Natural killer cell (primary cell): ENCODE data around the gene ASL. TPM values are rescaled to one million over a fixed set of nuclear protein-coding genes. Genes with fewer than 3 reads are reported as not detected.
"Not testable (repeated sequence)": the region's sequence is repeated elsewhere in the genome, so short reads cannot be mapped to it uniquely, and the experiment has no call there.

Experiments
- ATAC-seq, 3 donors: fragments of 150-1000 bp in 2 of 3; fragments of 200-7000 bp in 1 of 3; cut with Tn5 transposase; 1 replicate in 1 of 3; 2 replicates in 2 of 3; pipeline ENCODE4 v1.10.0; 2021; ENCODE audit warnings: mild to moderate bottlenecking in 2 of 3, moderate library complexity in 2 of 3
- DNase-seq, 2 donors: peaks; one replicate each; pipeline versions ENCODE4 v3.0.0 to v3.0.0-alpha.2; 2013 to 2021; ENCODE audit warnings: mixed read lengths in 1 of 2
- H3K27ac ChIP-seq: one replicate; pipeline ENCODE4 v1.5.1; 2013; ENCODE audit warnings: mild to moderate bottlenecking, low read length
- H3K27me3 ChIP-seq: one replicate; pipeline ENCODE4 v1.6.1; 2013; ENCODE audit warnings: low read length; ENCODE audit not compliant: control insufficient read depth, insufficient read depth
- H3K36me3 ChIP-seq: one replicate; pipeline ENCODE4 v1.6.1; 2013; ENCODE audit warnings: low read length; ENCODE audit not compliant: control insufficient read depth, insufficient read depth
- H3K4me1 ChIP-seq: one replicate; pipeline ENCODE4 v1.6.1; 2013; ENCODE audit warnings: low read length; ENCODE audit not compliant: control insufficient read depth, insufficient read depth
- H3K4me3 ChIP-seq: one replicate; pipeline ENCODE4 v1.5.1; 2013; ENCODE audit warnings: low read length
- H3K9me3 ChIP-seq: one replicate; pipeline ENCODE4 v1.6.1; 2013; ENCODE audit warnings: low read length; ENCODE audit not compliant: control insufficient read depth, insufficient read depth
- H3K27ac Mint-ChIP-seq, 2 donors: one replicate each; pipeline ENCODE4 v1.8.0; 2022; ENCODE audit warnings: mild to moderate bottlenecking in 2 of 2, mixed read lengths in 2 of 2, moderate library complexity in 1 of 2
- H3K27me3 Mint-ChIP-seq, 2 donors: one replicate each; pipeline ENCODE4 v1.8.0; 2022; ENCODE audit warnings: low read depth in 2 of 2, mixed read lengths in 2 of 2
- H3K36me3 Mint-ChIP-seq: one replicate; pipeline ENCODE4 v1.8.0; 2022; ENCODE audit warnings: mixed read lengths
- H3K4me1 Mint-ChIP-seq, 2 donors: one replicate each; pipeline ENCODE4 v1.8.0; 2022; ENCODE audit warnings: mixed read lengths in 2 of 2
- H3K4me3 Mint-ChIP-seq: one replicate; pipeline ENCODE4 v1.8.0; 2022; ENCODE audit warnings: mild to moderate bottlenecking, moderate library complexity, mixed read lengths
- H3K9me3 Mint-ChIP-seq, 2 donors: one replicate each; pipeline ENCODE4 v1.8.0; 2022; ENCODE audit warnings: mixed read lengths in 2 of 2
- CTCF ChIP-seq: fragments of 200-600 bp; IDR thresholded peaks from one replicate; pipeline ENCODE4 v1.8.0; 2022; ENCODE audit warnings: antibody characterized with exemption
- WGBS: methylation state at CpG from one replicate; pipeline ENCODE4 v1.1.7; 2013; ENCODE audit warnings: missing lambda C conversion rate; ENCODE audit not compliant: insufficient coverage; 5-methylcytosine and 5-hydroxymethylcytosine counted together
- intact Hi-C: fragments of 100-400 bp; cut with micrococcal nuclease; formaldehyde crosslinking; loops from one replicate; pipeline ENCODE4 v1.14.2; 2022
- total RNA-seq, 4 donors: library from RNA; stranded (reverse); fragments of 120-200 nt in 1 of 4; gene quantifications; one replicate each; pipeline versions ENCODE4 v1.2.3 to v1.2.4, GENCODE V29; 2013 to 2022

ASL gene
- total RNA-seq, 3 donors from 2014 or later (not counting 1 experiment from before 2014, with no cell fraction given), result 58.1 to 69.9 (median 60.0) TPM

GRCh38 chr7:66049886-66050285 is 25.7 kb upstream of the ASL start:
- TF ChIP-seq CTCF, result peak; percentile 24
- H3K4me1 ChIP-seq, DNase-seq, intact Hi-C loops, H3K9me3 ChIP-seq, H3K27me3 Mint-ChIP-seq, H3K36me3 Mint-ChIP-seq, ATAC-seq, H3K4me3 ChIP-seq, H3K27ac ChIP-seq, H3K4me1 Mint-ChIP-seq, H3K27me3 ChIP-seq, H3K4me3 Mint-ChIP-seq, H3K36me3 ChIP-seq, H3K27ac Mint-ChIP-seq, H3K9me3 Mint-ChIP-seq: not testable (repeated sequence)
- whole genome bisulfite sequencing, result 97% methylated on average over 3 of the region's 4 CpGs

- Mint-ChIP-seq H3K27ac (no peak overlapping the region), H3K4me3 (no peak overlapping the region), H3K9me3 (no peaks in the 10 kb centered on the region), H3K4me1 (no peaks in the 10 kb centered on the region), H3K27me3 (peaks cover 0 to 3% of the 10 kb centered on the region in 2 donors), H3K36me3 (no peaks in the 10 kb centered on the region)
- DNase-seq, result no peak
- intact Hi-C loops, result no loop called here
- WGBS, result 84% methylated on average over 7 of the region's 7 CpGs
- Histone ChIP-seq H3K27ac (no peak overlapping the region), H3K4me3 (no peak overlapping the region), H3K9me3 (no peaks in the 10 kb centered on the region), H3K4me1 (no peaks in the 10 kb centered on the region), H3K36me3 (no peaks in the 10 kb centered on the region), H3K27me3 (no peaks in the 10 kb centered on the region)
- no peak for ATAC-seq
- TF ChIP-seq CTCF, result no peak
Measured at GRCh38 chr7:66050337-66050957, 25.2 kb upstream of the ASL start.

GRCh38 chr7:66050990-66051448 is 24.6 kb upstream of the ASL start:
- WGBS, result 89% methylated on average over 3 of the region's 3 CpGs
- TF ChIP-seq CTCF, result no peak
- no peaks in the 10 kb centered on the region for H3K9me3 ChIP-seq
- H3K27me3 ChIP-seq, result no peaks in the 10 kb centered on the region
- no peak overlapping the region for H3K4me3 Mint-ChIP-seq
- intact Hi-C loops, result no loop called here
- no peaks in the 10 kb centered on the region for H3K27me3 Mint-ChIP-seq
- H3K4me1 Mint-ChIP-seq, result no peaks in the 10 kb centered on the region
- ATAC-seq (no peak), DNase-seq (no peak)
- H3K27ac ChIP-seq, result no peak overlapping the region
- no peaks in the 10 kb centered on the region for H3K36me3 Mint-ChIP-seq
- no peak overlapping the region for H3K27ac Mint-ChIP-seq
- no peak overlapping the region for H3K4me3 ChIP-seq
- H3K36me3 ChIP-seq, result no peaks in the 10 kb centered on the region
- H3K9me3 Mint-ChIP-seq, result no peaks in the 10 kb centered on the region
- H3K4me1 ChIP-seq, result no peaks in the 10 kb centered on the region

- H3K9me3 ChIP-seq, result no peaks in the 10 kb centered on the region
- Mint-ChIP-seq H3K4me1 (no peaks in the 10 kb centered on the region), H3K36me3 (no peaks in the 10 kb centered on the region), H3K4me3 (no peak overlapping the region), H3K27ac (no peak overlapping the region), H3K27me3 (no peaks in the 10 kb centered on the region), H3K9me3 (no peaks in the 10 kb centered on the region)
- no peak overlapping the region for H3K27ac ChIP-seq
- 83% methylated on average over 6 of the region's 6 CpGs for WGBS
- no peak overlapping the region for H3K4me3 ChIP-seq
- intact Hi-C loops, result no loop called here
- H3K4me1 ChIP-seq, result no peaks in the 10 kb centered on the region
- ATAC-seq (no peak), DNase-seq (no peak)
- TF ChIP-seq CTCF, result no peak
- H3K36me3 ChIP-seq, result no peaks in the 10 kb centered on the region
- no peaks in the 10 kb centered on the region for H3K27me3 ChIP-seq
Measured at GRCh38 chr7:66052447-66052846, 23.2 kb upstream of the ASL start.
